Heart left ventricle (tissue), 16 donors: ENCODE measurements around the gene PAQR6. TPM values are rescaled to one million over a fixed set of nuclear protein-coding genes. Genes with fewer than 3 reads are reported as not detected.

Experiments
- ATAC-seq, 4 donors: fragments of 200-7000 bp; cut with Tn5 transposase; one replicate each; pipeline ENCODE4 v1.9.1; 2020 to 2022; ENCODE audit warnings: moderate library complexity in 4 of 4, mild to moderate bottlenecking in 3 of 4, moderate number of reproducible peaks in 1 of 4
- DNase-seq, 5 donors: peaks; one replicate each; pipeline ENCODE4 v3.0.0-alpha.2; 2020
- H3K27ac ChIP-seq, 12 donors: fragments of 200-600 bp; sonication (generic) in 4 of 12; one replicate each; pipeline versions ENCODE4 v1.5.0 to v1.8.0; 2016 to 2022; ENCODE audit warnings: mild to moderate bottlenecking in 2 of 12
- H3K27me3 ChIP-seq, 9 donors: fragments of 200-600 bp; sonication (generic) in 2 of 9; one replicate each; pipeline versions ENCODE4 v1.5.1 to v1.8.0; 2016 to 2022; ENCODE audit warnings: mild to moderate bottlenecking in 3 of 9
- H3K36me3 ChIP-seq, 9 donors: fragments of 200-600 bp; sonication (generic) in 2 of 9; one replicate each; pipeline versions ENCODE4 v1.5.0 to v1.8.0; 2018 to 2022; ENCODE audit warnings: mild to moderate bottlenecking in 2 of 9
- H3K4me1 ChIP-seq, 12 donors: fragments of 200-600 bp; sonication (generic) in 4 of 12; one replicate each; pipeline versions ENCODE4 v1.5.0 to v1.8.0; 2016 to 2022; ENCODE audit warnings: mild to moderate bottlenecking in 3 of 12
- H3K4me3 ChIP-seq, 12 donors: fragments of 200-600 bp; sonication (generic) in 4 of 12; one replicate each; pipeline versions ENCODE4 v1.5.0 to v1.8.0; 2017 to 2022; ENCODE audit warnings: mild to moderate bottlenecking in 9 of 12, moderate library complexity in 4 of 12
- H3K9me3 ChIP-seq, 12 donors: fragments of 200-600 bp; sonication (generic) in 4 of 12; one replicate each; pipeline versions ENCODE4 v1.5.0 to v1.8.0; 2016 to 2022; ENCODE audit warnings: mild to moderate bottlenecking in 1 of 12
- CTCF ChIP-seq, 12 donors: fragments of 200-600 bp; sonication (generic) in 4 of 12; IDR thresholded peaks; one replicate each; pipeline versions ENCODE4 v1.5.0 to v1.8.0; 2018 to 2022; ENCODE audit warnings: antibody characterized with exemption in 12 of 12, mild to moderate bottlenecking in 5 of 12
- POLR2A ChIP-seq, 2 donors: fragments of 450-650 bp; IDR thresholded peaks; one replicate each; pipeline ENCODE4 v1.6.1; 2017; ENCODE audit warnings: antibody characterized with exemption in 2 of 2, mild to moderate bottlenecking in 2 of 2, moderate library complexity in 2 of 2
- WGBS, 4 donors: extraction: QIAGEN DNeasy Blood & Tissue Kit in 2 of 4; methylation state at CpG; one replicate each; pipeline versions ENCODE4 v1.1.5 to v1.1.7; 2013 to 2018; 5-methylcytosine and 5-hydroxymethylcytosine counted together
- intact Hi-C, 10 donors: fragments of 100-400 bp; cut with DNase I; formaldehyde crosslinking; loops; one replicate each; pipeline versions ENCODE4 v1.11.1 to v1.14.2; 2022
- polyA plus RNA-seq, 2 donors: library from polyadenylated mRNA; stranded (reverse); fragments of 200-250 nt; gene quantifications; one replicate each; pipeline ENCODE4 v1.2.3, GENCODE V29; 2013
- total RNA-seq, 9 donors: library from RNA; depleted of rRNA in 2 of 9; stranded (reverse); fragments of >200 nt in 2 of 9; fragmentation: NEBNext Ultra II Directional in 3 of 9; extraction: Animal tissue kit (Norgen Biotek cat#: 25700) in 3 of 9; gene quantifications; one replicate each; pipeline versions ENCODE4 v1.1.0 to v1.2.4, GENCODE V29; 2016 to 2023
- donor health status: ischemic (EF 13 %, LVEDD 7.1; RV severe dilation, severe dysfunction).
- donor health status: healthy with polysubstance abuse.
- donor health status: DM: no; HTN: yes; CAD: no.
- donor health status: DM: no; HTN: no; CAD: no.
- donor health status: ischemic (EF 25% LVEDD 6.9; RV normal size, moderate dysfunction).
- donor health status: ischemic (EF 25% LVEDD 5.7; RV mildly dilated, moderate dysfunction).
- donor health status: healthy.
- donor health status: DM: yes; HTN: yes; CAD: no.
- donor health status: ischemic (EF 35%, LVEDD 5.7; RV mildly dilated, moderate dysfunction).
- donor health status: nonischemic (EF 11% LVEDD 7.7; RV severe dilation, severe dysfunction).
- donor health status: DM: yes; HTN: yes; CAD: no.
- donor health status: PGD.
- donor health status: ischemic (EF 29% LVEDD 5.4; RV normal size, mild dysfunction).
- donor health status: nonischemic (EF 23%, LVEDD 6.1; RV moderate dilation, normal function).

PAQR6 gene
- total and polyA plus RNA-seq, 11 donors: 0.26 to 1.9 (median 0.90) TPM; not detected in 2

- Histone ChIP-seq H3K27ac (no peak overlapping the region), H3K4me1 (peaks cover 0 to 34% (median 14%) of the 10 kb centered on the region in 12 donors), H3K9me3 (no peaks in the 10 kb centered on the region), H3K4me3 (no peak overlapping the region), H3K27me3 (no peaks in the 10 kb centered on the region), H3K36me3 (peaks cover 0 to 26% (median 14%) of the 10 kb centered on the region in 9 donors)
- WGBS, 4 donors: 86 to 92% (median 90%) methylated on average over 8 of the region's 8 CpGs
- TF ChIP-seq CTCF (IDR thresholded peaks at IDR 0.05) (no peak), POLR2A (IDR thresholded peaks at IDR 0.05) (no peak)
- intact Hi-C loops: no loop called here
- ATAC-seq: no peak
- no peak for DNase-seq
These were observed 45.2 kb upstream of the PAQR6 start for GRCh38 chr1:156293098-156293434.

GRCh38 chr1:156291226-156292061, 43.6 kb upstream of the PAQR6 start:
- DNase-seq (peak; percentile 88 to 95 (median 93)), ATAC-seq (peak; percentile 90 to 96 (median 96))
- intact Hi-C loops: no loop called here

GRCh38 chr1:156289857-156290256, 42.0 kb upstream of the PAQR6 start:
- no peak overlapping the region for H3K27ac ChIP-seq
- ATAC-seq: no peak
- peaks cover 0 to 26% (median 18%) of the 10 kb centered on the region in 9 donors for H3K36me3 ChIP-seq
- DNase-seq: no peak
- no peak overlapping the region for H3K4me3 ChIP-seq
- peaks cover 0 to 24% (median 9%) of the 10 kb centered on the region in 12 donors for H3K4me1 ChIP-seq
- no peaks in the 10 kb centered on the region for H3K27me3 ChIP-seq
- TF ChIP-seq POLR2A (IDR thresholded peaks at IDR 0.05) (no peak), CTCF (IDR thresholded peaks at IDR 0.05) (no peak)
- intact Hi-C loops: no loop called here
- H3K9me3 ChIP-seq: no peaks in the 10 kb centered on the region

More at GRCh38 chr1:156291226-156292061, 43.6 kb upstream of the PAQR6 start:
- WGBS, 4 donors: 15 to 35% (median 21%) methylated on average over 37 of the region's 37 CpGs
- peak overlapping the region; percentile 35 to 86 (median 67) for H3K27ac ChIP-seq
- H3K9me3 ChIP-seq: no peaks in the 10 kb centered on the region
- H3K36me3 ChIP-seq: peaks cover 0 to 26% (median 15%) of the 10 kb centered on the region in 9 donors
- H3K4me1 ChIP-seq: peaks cover 0 to 34% (median 14%) of the 10 kb centered on the region in 12 donors
- TF ChIP-seq POLR2A (IDR thresholded peaks at IDR 0.05): peak in 1 of 2 donors; percentile 45
- no peak for TF ChIP-seq CTCF (IDR thresholded peaks at IDR 0.05)
- peak overlapping the region; percentile 16 to 62 (median 50) for H3K4me3 ChIP-seq
- H3K27me3 ChIP-seq: no peaks in the 10 kb centered on the region

- no peaks in the 10 kb centered on the region for H3K27me3 ChIP-seq
- H3K27ac ChIP-seq: no peak overlapping the region
- no peak for DNase-seq
- H3K9me3 ChIP-seq: no peaks in the 10 kb centered on the region
- WGBS, 4 donors: 88 to 97% (median 95%) methylated on average over 8 of the region's 8 CpGs
- H3K36me3 ChIP-seq: peaks cover 0 to 22% (median 9%) of the 10 kb centered on the region in 9 donors
- no peak for ATAC-seq
- peaks cover 0 to 33% (median 17%) of the 10 kb centered on the region in 12 donors for H3K4me1 ChIP-seq
- intact Hi-C loops: no loop called here
- H3K4me3 ChIP-seq: no peak overlapping the region
- TF ChIP-seq CTCF (IDR thresholded peaks at IDR 0.05): no peak
These were observed 38.2 kb upstream of the PAQR6 start for GRCh38 chr1:156286061-156286460.
